Hepatocyte (in vitro differentiated cells): ENCODE data around the gene LTF. TPM values are rescaled to one million over a fixed set of nuclear protein-coding genes. Genes with fewer than 3 reads are reported as not detected.

Experiments
- DNase-seq: peaks from one replicate; pipeline ENCODE4 v3.0.0-alpha.2; 2016; ENCODE audit warnings: low spot score
- H2AFZ ChIP-seq: fragments of 200-600 bp; sonication (generic); 2 replicates; pipeline ENCODE4 v1.6.0; 2016; ENCODE audit warnings: antibody characterized with exemption, mild to moderate bottlenecking
- H3K27ac ChIP-seq: fragments of 200-600 bp; sonication (generic); 2 replicates; pipeline ENCODE4 v1.5.1; 2016; ENCODE audit warnings: mild to moderate bottlenecking
- H3K27me3 ChIP-seq: fragments of 200-600 bp; sonication (generic); 2 replicates; pipeline ENCODE4 v1.6.1; 2016
- H3K36me3 ChIP-seq: fragments of 200-600 bp; sonication (generic); replicated peaks from 2 replicates; pipeline ENCODE4 v1.5.1; 2016; ENCODE audit warnings: low read depth; ENCODE audit not compliant: insufficient read depth
- H3K4me1 ChIP-seq: fragments of 200-600 bp; sonication (generic); 2 replicates; pipeline ENCODE4 v1.5.1; 2016; ENCODE audit warnings: mild to moderate bottlenecking, moderate library complexity; ENCODE audit not compliant: insufficient read depth
- H3K4me2 ChIP-seq: fragments of 200-600 bp; sonication (generic); 2 replicates; pipeline ENCODE4 v1.6.0; 2016
- H3K4me3 ChIP-seq: fragments of 200-600 bp; sonication (generic); 2 replicates; pipeline ENCODE4 v1.5.1; 2016; ENCODE audit warnings: mild to moderate bottlenecking
- H3K79me2 ChIP-seq: fragments of 200-600 bp; sonication (generic); 2 replicates; pipeline ENCODE4 v1.6.0; 2017; ENCODE audit warnings: mild to moderate bottlenecking
- H3K9me2 ChIP-seq: fragments of 200-600 bp; sonication (generic); replicated peaks from 2 replicates; pipeline ENCODE4 v1.6.0; 2017; ENCODE audit warnings: mild to moderate bottlenecking; ENCODE audit not compliant: insufficient read depth
- H3K9me3 ChIP-seq: fragments of 200-600 bp; sonication (generic); 2 replicates; pipeline ENCODE4 v1.5.1; 2016; ENCODE audit warnings: low read depth, mild to moderate bottlenecking
- H4K20me1 ChIP-seq: fragments of 200-600 bp; sonication (generic); 2 replicates; pipeline ENCODE4 v1.6.0; 2016; ENCODE audit warnings: mild to moderate bottlenecking; ENCODE audit not compliant: insufficient read depth, poor library complexity, severe bottlenecking
- EZH2 ChIP-seq: fragments of 200-600 bp; sonication (generic); IDR thresholded peaks from 2 replicates; pipeline ENCODE4 v1.6.1; 2016; ENCODE audit warnings: antibody characterized with exemption, mild to moderate bottlenecking, borderline replicate concordance
- EZH2phosphoT487 ChIP-seq: fragments of 200-600 bp; sonication (generic); IDR thresholded peaks from one replicate; pipeline ENCODE4 v1.6.1; 2018; ENCODE audit warnings: antibody characterized with exemption, mild to moderate bottlenecking, low read depth, moderate library complexity; ENCODE audit not compliant: unreplicated experiment, severe bottlenecking
- WGBS: methylation state at CpG from one replicate; pipeline ENCODE4 v1.1.6; 2016; ENCODE audit warnings: low lambda C conversion rate; ENCODE audit errors: missing lambda C conversion rate; 5-methylcytosine and 5-hydroxymethylcytosine counted together
- polyA plus RNA-seq: library from polyadenylated mRNA; unstranded; fragments of >200 nt; fragmentation: Nextera tagmentation; extraction: Ambion mirVana; gene quantifications from 2 replicates; pipeline ENCODE4 v1.2.1, GENCODE V29; 2016
- total RNA-seq: library from RNA; depleted of rRNA; stranded (reverse); fragments of >200 nt; gene quantifications from 2 replicates; pipeline ENCODE4 v1.2.3, GENCODE V29; 2014
- TF ChIP-seq, protein P1 (sequence below): fragments of 200-600 bp; sonication (generic); IDR thresholded peaks from 2 replicates; pipeline ENCODE4 v1.5.1; 2016; ENCODE audit warnings: antibody characterized with exemption, mild to moderate bottlenecking; ENCODE audit not compliant: poor library complexity

Gene LTF
- total and polyA plus RNA-seq, 2 experiments from 2014 or later: 1.8 TPM; not detected in 1

DNA sequence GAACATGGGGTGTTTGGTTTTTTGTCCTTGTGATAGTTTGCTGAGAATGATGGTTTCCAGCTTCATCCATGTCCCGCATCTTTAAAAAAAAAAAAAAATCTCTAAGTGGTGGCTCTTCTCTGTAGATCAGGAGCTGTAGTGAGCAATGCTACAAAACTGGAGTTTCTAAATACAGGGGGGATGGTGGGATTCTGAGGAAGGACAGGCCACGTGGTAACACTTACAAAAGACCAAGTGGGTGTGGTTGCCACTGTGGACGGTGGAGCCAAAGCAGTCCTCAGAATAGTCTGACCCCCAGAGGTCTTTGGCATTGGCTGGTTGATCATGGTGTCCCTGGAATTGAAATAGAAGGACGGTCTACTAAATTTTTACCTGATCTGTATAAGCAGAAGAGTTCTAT is 50.0 kb downstream of the LTF start:
- H3K36me3 ChIP-seq: no peaks in the 10 kb centered on the region
- no peak for DNase-seq
- H3K4me1 ChIP-seq: no peaks in the 10 kb centered on the region
- 77% methylated on average over 4 of the region's 4 CpGs for WGBS
- H3K4me2 ChIP-seq: no peak overlapping the region
- H2AFZ ChIP-seq: no peak overlapping the region
- H3K4me3 ChIP-seq: no peak overlapping the region
- no peaks in the 10 kb centered on the region for H3K9me2 ChIP-seq
- no peaks in the 10 kb centered on the region for H3K27me3 ChIP-seq
- H3K27ac ChIP-seq: no peak overlapping the region
- TF ChIP-seq, protein P1, sequence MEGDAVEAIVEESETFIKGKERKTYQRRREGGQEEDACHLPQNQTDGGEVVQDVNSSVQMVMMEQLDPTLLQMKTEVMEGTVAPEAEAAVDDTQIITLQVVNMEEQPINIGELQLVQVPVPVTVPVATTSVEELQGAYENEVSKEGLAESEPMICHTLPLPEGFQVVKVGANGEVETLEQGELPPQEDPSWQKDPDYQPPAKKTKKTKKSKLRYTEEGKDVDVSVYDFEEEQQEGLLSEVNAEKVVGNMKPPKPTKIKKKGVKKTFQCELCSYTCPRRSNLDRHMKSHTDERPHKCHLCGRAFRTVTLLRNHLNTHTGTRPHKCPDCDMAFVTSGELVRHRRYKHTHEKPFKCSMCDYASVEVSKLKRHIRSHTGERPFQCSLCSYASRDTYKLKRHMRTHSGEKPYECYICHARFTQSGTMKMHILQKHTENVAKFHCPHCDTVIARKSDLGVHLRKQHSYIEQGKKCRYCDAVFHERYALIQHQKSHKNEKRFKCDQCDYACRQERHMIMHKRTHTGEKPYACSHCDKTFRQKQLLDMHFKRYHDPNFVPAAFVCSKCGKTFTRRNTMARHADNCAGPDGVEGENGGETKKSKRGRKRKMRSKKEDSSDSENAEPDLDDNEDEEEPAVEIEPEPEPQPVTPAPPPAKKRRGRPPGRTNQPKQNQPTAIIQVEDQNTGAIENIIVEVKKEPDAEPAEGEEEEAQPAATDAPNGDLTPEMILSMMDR: no peak
- TF ChIP-seq EZH2 (no peak), EZH2phosphoT487 (no peak)
- H3K79me2 ChIP-seq: no peaks in the 10 kb centered on the region
- no peaks in the 10 kb centered on the region for H3K9me3 ChIP-seq
- no peaks in the 10 kb centered on the region for H4K20me1 ChIP-seq

- WGBS: 73% methylated on average over 5 of the region's 5 CpGs
- TF ChIP-seq, protein P1: no peak
- no peak for TF ChIP-seq EZH2phosphoT487
- no peak for TF ChIP-seq EZH2
- no peak overlapping the region for H3K27ac ChIP-seq
Measured at GRCh38 chr3:46413951-46414350, 50.8 kb downstream of the LTF start.

DNA sequence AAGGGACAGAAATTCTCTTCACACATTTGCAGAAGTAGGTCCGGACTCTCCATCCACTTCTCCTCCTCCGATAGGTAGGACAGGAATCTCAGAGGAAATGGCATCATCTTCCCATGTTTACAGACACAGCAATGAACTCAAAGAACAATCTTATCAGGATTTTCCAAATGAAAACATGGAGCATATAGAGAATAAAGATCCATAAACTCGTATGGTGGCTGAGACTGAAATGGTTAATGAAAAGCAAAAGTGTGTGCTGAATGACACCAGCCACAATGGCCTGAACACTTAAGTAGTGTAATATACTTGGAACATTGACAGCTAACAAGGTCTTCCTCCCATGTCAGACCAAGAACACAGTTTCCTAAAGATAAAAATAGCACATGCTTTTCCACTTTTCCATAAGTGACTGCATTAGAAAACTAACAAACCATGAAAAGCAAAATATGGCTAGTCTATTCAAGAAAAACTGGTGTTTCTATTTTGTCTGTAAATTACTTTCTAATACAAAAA is 51.9 kb downstream of the LTF start:
- H3K79me2 ChIP-seq: no peaks in the 10 kb centered on the region
- H3K9me2 ChIP-seq: no peaks in the 10 kb centered on the region
- H3K4me1 ChIP-seq: no peaks in the 10 kb centered on the region
- no peak overlapping the region for H3K27ac ChIP-seq
- TF ChIP-seq EZH2phosphoT487 (no peak), EZH2 (no peak)
- TF ChIP-seq, protein P1: no peak
- no peak for DNase-seq
- H3K9me3 ChIP-seq: no peaks in the 10 kb centered on the region
- H4K20me1 ChIP-seq: no peaks in the 10 kb centered on the region
- H3K36me3 ChIP-seq: no peaks in the 10 kb centered on the region
- no peak overlapping the region for H2AFZ ChIP-seq
- 61% methylated on average over 3 of the region's 3 CpGs for WGBS
- no peaks in the 10 kb centered on the region for H3K27me3 ChIP-seq
- no peak overlapping the region for H3K4me2 ChIP-seq
- no peak overlapping the region for H3K4me3 ChIP-seq

More at GRCh38 chr3:46413951-46414350, 50.8 kb downstream of the LTF start:
- Histone ChIP-seq H4K20me1 (no peaks in the 10 kb centered on the region), H3K4me1 (no peaks in the 10 kb centered on the region), H3K9me2 (no peaks in the 10 kb centered on the region), H3K4me2 (no peak overlapping the region), H2AFZ (no peak overlapping the region), H3K79me2 (no peaks in the 10 kb centered on the region), H3K9me3 (no peaks in the 10 kb centered on the region), H3K36me3 (no peaks in the 10 kb centered on the region), H3K27me3 (no peaks in the 10 kb centered on the region), H3K4me3 (no peak overlapping the region)
- no peak for DNase-seq

DNA sequence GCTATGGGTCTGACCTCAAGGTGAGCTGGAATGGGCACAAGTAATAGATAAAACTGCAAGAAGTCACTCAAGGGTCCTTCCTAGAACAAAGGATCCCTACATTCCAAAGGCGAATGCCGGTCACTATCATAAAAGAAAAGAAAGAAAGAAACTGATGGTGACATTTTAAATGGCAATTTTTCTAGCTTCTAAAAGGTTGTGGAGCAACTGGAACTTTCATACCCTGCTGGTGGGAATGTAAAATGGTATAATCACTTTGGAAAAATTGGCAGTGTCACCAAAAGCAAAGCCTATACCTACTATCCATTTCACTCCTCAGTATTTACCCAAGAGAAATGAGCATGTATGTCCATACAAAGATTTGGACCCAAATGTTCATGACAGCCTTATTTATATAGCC is 53.4 kb downstream of the LTF start:
- no peak overlapping the region for H2AFZ ChIP-seq
- H4K20me1 ChIP-seq: no peaks in the 10 kb centered on the region
- no peak for DNase-seq
- no peak overlapping the region for H3K4me2 ChIP-seq
- H3K9me2 ChIP-seq: no peaks in the 10 kb centered on the region
- no peaks in the 10 kb centered on the region for H3K79me2 ChIP-seq
- no peaks in the 10 kb centered on the region for H3K9me3 ChIP-seq
- peaks cover 4% of the 10 kb centered on the region for H3K4me1 ChIP-seq
- H3K27ac ChIP-seq: no peak overlapping the region
- TF ChIP-seq EZH2phosphoT487: no peak
- no peak for TF ChIP-seq EZH2
- TF ChIP-seq, protein P1: no peak
- H3K36me3 ChIP-seq: no peaks in the 10 kb centered on the region
- no peaks in the 10 kb centered on the region for H3K27me3 ChIP-seq
- no peak overlapping the region for H3K4me3 ChIP-seq
- WGBS: 100% methylated on average over 2 of the region's 2 CpGs
